HG02973 (cell line): ENCODE measurements around the gene BNIPL.

Experiments
- ATAC-seq: cut with Tn5 transposase; IDR thresholded peaks from one replicate; pipeline ENCODE4 v1.9.1; 2021; ENCODE audit warnings: moderate library complexity; ENCODE audit not compliant: unreplicated experiment

Gene BNIPL

GRCh38 chr1:151009674-151010345 is 26.6 kb upstream of the BNIPL start:
- no peak for ATAC-seq

GRCh38 chr1:151010346-151010726 is 26.1 kb upstream of the BNIPL start:
- no peak for ATAC-seq

- no peak for ATAC-seq
These were observed 25.1 kb upstream of the BNIPL start for GRCh38 chr1:151011154-151011850.

GRCh38 chr1:151012684-151013471 is 23.5 kb upstream of the BNIPL start:
- ATAC-seq = no peak

GRCh38 chr1:151013518-151013917 is 22.9 kb upstream of the BNIPL start:
- no peak for ATAC-seq

GRCh38 chr1:151024540-151025146 is 11.7 kb upstream of the BNIPL start:
- no peak for ATAC-seq

- no peak for ATAC-seq
These were observed 9.9 kb upstream of the BNIPL start for GRCh38 chr1:151026460-151026859.

GRCh38 chr1:151032164-151032563 is 4.2 kb upstream of the BNIPL start:
- ATAC-seq = no peak

- no peak for ATAC-seq
These were observed 1.2 kb upstream of the BNIPL start for GRCh38 chr1:151035167-151035566.

- ATAC-seq = no peak
These were observed 646 bp downstream of the BNIPL start for GRCh38 chr1:151037032-151037431.

- ATAC-seq = no peak
These were observed 3.1 kb downstream of the BNIPL start for GRCh38 chr1:151039521-151039920.

- ATAC-seq = no peak
These were observed 6.8 kb downstream of the BNIPL start for GRCh38 chr1:151043163-151043562.

GRCh38 chr1:151047591-151047924 is 11.2 kb downstream of the BNIPL start, which contains the start of gene C1orf56:
C1orf56 (plus strand) TSS chr1:151047751; CDS start chr1:151047848, 97 bp downstream.
- ATAC-seq = peak; percentile 36

GRCh38 chr1:151047925-151048644 is 11.7 kb downstream of the BNIPL start:
- peak; percentile 63 for ATAC-seq

- ATAC-seq = no peak
These were observed 12.3 kb downstream of the BNIPL start for GRCh38 chr1:151048645-151049032.

GRCh38 chr1:151049458-151049857 is 13.1 kb downstream of the BNIPL start:
- no peak for ATAC-seq

- ATAC-seq = no peak
These were observed 13.8 kb downstream of the BNIPL start for GRCh38 chr1:151050051-151050688.

- no peak for ATAC-seq
These were observed 15.1 kb downstream of the BNIPL start for GRCh38 chr1:151051356-151052009.

- no peak for ATAC-seq
These were observed 18.7 kb downstream of the BNIPL start for GRCh38 chr1:151054971-151055547.
